ENCODE data around the gene SLC39A10. TPM values are rescaled to one million over a fixed set of nuclear protein-coding genes. Genes with fewer than 3 reads are reported as not detected.
"Not testable (repeated sequence)": the region's sequence is repeated elsewhere in the genome, so short reads cannot be mapped to it uniquely, and the experiment has no call there.

SLC39A10 gene
- total and polyA plus RNA-seq, 7 donors: 0.60 to 15.4 (median 9.6) TPM

GRCh38 chr2:195642027-195642678, 14.9 kb upstream of the SLC39A10 start:
- no peaks in the 10 kb centered on the region for H3K9me3 ChIP-seq
- no peaks in the 10 kb centered on the region for H3K36me3 ChIP-seq
- DNase-seq: no peak
- H3K27me3 ChIP-seq: no peaks in the 10 kb centered on the region
- H3K4me1 ChIP-seq: no peaks in the 10 kb centered on the region
- no peak overlapping the region for H3K27ac ChIP-seq
- WGBS, 2 donors: 51 to 83% methylated on average over 5 of the region's 5 CpGs
- no peak for TF ChIP-seq POLR2A (IDR thresholded peaks at IDR 0.05)
- TF ChIP-seq POLR2AphosphoS5 (IDR thresholded peaks at IDR 0.05): no peak
- no peak for TF ChIP-seq CTCF (IDR thresholded peaks at IDR 0.05)
- TF ChIP-seq EP300 (IDR thresholded peaks at IDR 0.05): no peak
- intact Hi-C loops (cut with DNase I): no loop called here
- no peak overlapping the region for H3K4me3 ChIP-seq

- Histone ChIP-seq H3K27ac (no peak overlapping the region), H3K36me3 (no peaks in the 10 kb centered on the region), H3K4me1 (no peaks in the 10 kb centered on the region), H3K9me3 (no peaks in the 10 kb centered on the region), H3K4me3 (no peak overlapping the region), H3K27me3 (no peaks in the 10 kb centered on the region)
- WGBS, 2 donors: 16 to 60% methylated on average over 1 of the region's 1 CpG
- DNase-seq: no peak
- TF ChIP-seq CTCF (IDR thresholded peaks at IDR 0.05) (no peak), POLR2AphosphoS5 (IDR thresholded peaks at IDR 0.05) (no peak), POLR2A (IDR thresholded peaks at IDR 0.05) (no peak), EP300 (IDR thresholded peaks at IDR 0.05) (no peak)
- intact Hi-C loops (cut with DNase I): no loop called here
Measured at GRCh38 chr2:195642679-195643068, 14.4 kb upstream of the SLC39A10 start.

DNA sequence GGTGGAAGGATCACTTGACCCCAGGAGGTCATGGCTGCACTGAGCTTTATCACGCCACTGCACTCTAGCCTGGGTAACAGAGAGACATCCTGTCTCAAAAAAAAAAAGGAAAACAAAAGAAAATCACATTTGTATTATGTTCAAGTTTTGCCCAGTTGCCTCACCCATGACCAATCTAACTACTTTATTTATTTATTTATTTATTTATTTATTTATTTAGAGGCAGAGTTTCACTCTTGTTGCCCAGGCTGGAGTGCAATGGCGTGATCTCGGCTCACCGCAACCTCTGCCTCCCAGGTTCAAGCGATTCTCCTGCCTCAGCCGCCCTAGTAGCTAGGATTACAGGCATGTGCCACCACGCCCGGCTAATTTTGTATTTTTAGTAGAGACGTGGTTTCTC, 12.3 kb upstream of the SLC39A10 start:
- H3K4me3 ChIP-seq; H3K36me3 ChIP-seq; H3K27me3 ChIP-seq; intact Hi-C loops (cut with DNase I); H3K9me3 ChIP-seq; H3K27ac ChIP-seq; DNase-seq; H3K4me1 ChIP-seq: not testable (repeated sequence)
- 95 to 96% methylated on average over 9 of the region's 9 CpGs for WGBS, 2 donors

DNA sequence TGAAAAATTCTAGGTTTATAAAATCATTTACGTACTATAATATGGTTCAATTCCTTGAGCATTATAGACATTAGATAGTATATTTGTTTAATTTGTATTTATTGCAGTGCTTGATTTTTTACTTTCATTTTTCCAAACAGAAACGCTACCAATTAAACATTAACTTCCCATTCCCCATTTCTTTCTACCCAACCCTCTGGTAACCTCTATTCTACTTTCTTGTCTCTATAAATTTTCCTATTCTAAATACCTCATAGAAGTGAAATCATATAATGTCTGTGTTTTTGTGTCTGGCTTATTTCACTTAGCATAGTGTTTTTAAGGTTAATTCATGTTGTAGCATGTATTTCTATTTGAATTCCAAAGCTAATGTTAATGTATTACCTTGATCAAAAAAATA, 11.6 kb upstream of the SLC39A10 start:
- Histone ChIP-seq H3K4me1 (no peaks in the 10 kb centered on the region), H3K27me3 (no peaks in the 10 kb centered on the region), H3K9me3 (no peaks in the 10 kb centered on the region), H3K4me3 (no peak overlapping the region), H3K27ac (no peak overlapping the region), H3K36me3 (no peaks in the 10 kb centered on the region)
- no peak for TF ChIP-seq POLR2AphosphoS5 (IDR thresholded peaks at IDR 0.05)
- 25 to 56% methylated on average over 2 of the region's 2 CpGs for whole genome bisulfite sequencing, 2 donors
- no peak for DNase-seq
- intact Hi-C loops (cut with DNase I): no loop called here

GRCh38 chr2:195646424-195646823, 10.6 kb upstream of the SLC39A10 start:
- no peak overlapping the region for H3K4me3 ChIP-seq
- intact Hi-C loops (cut with DNase I): no loop called here
- no peak overlapping the region for H3K27ac ChIP-seq
- no peaks in the 10 kb centered on the region for H3K9me3 ChIP-seq
- H3K4me1 ChIP-seq: no peaks in the 10 kb centered on the region
- no peaks in the 10 kb centered on the region for H3K27me3 ChIP-seq
- no peak for DNase-seq
- no peaks in the 10 kb centered on the region for H3K36me3 ChIP-seq
- no peak for TF ChIP-seq POLR2AphosphoS5 (IDR thresholded peaks at IDR 0.05)
- TF ChIP-seq EP300 (IDR thresholded peaks at IDR 0.05): no peak
- no peak for TF ChIP-seq POLR2A (IDR thresholded peaks at IDR 0.05)
- TF ChIP-seq CTCF (IDR thresholded peaks at IDR 0.05): no peak
- WGBS, 2 donors: 77 to 90% methylated on average over 9 of the region's 9 CpGs

DNA sequence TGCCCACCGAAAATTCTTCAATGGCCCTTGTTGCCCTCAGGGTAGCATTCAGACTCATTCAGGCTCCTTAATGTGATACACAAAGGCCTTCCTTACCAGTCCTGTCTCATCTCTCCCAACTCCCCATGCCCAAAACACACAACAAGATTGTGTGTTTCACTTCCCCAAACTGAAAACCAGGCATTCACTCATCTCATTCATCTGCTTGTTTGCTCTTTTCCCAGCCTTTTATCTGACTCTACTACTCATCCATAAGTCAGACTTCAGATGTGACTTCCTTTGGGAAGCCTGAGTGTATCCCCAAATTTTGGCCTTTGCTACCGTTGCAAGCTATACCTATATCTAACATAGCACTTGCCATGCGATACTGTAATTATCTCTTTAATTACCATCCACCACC, 9.7 kb upstream of the SLC39A10 start:
- no peak overlapping the region for H3K27ac ChIP-seq
- no peaks in the 10 kb centered on the region for H3K27me3 ChIP-seq
- intact Hi-C loops (cut with DNase I): no loop called here
- WGBS, 2 donors: 95 to 96% methylated on average over 3 of the region's 3 CpGs
- no peaks in the 10 kb centered on the region for H3K9me3 ChIP-seq
- H3K4me3 ChIP-seq: no peak overlapping the region
- no peaks in the 10 kb centered on the region for H3K36me3 ChIP-seq
- no peak for DNase-seq
- no peaks in the 10 kb centered on the region for H3K4me1 ChIP-seq
- no peak for TF ChIP-seq CTCF (IDR thresholded peaks at IDR 0.05)
- TF ChIP-seq POLR2A (IDR thresholded peaks at IDR 0.05): no peak
- TF ChIP-seq EP300 (IDR thresholded peaks at IDR 0.05): no peak
- no peak for TF ChIP-seq POLR2AphosphoS5 (IDR thresholded peaks at IDR 0.05)

DNA sequence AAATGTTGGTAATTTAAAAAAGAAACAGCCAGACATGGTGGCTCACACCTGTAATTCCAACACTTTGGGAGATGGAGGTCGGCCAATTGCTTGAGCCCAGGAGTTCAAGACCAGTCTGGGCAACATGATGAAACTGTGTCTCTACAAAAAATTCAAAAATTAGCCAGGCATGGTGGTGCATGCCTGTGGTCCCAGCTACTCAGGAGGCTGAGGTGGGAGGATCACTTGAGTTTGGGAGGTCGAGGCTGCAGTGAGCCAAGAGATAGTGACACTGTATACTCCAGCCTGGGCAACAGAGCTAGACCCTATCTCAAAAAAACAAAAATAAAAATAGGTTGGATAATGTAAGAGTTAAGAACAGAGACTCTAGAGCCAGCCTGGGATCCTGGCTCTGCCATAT, 8.7 kb upstream of the SLC39A10 start:
- intact Hi-C loops (cut with DNase I); H3K9me3 ChIP-seq: not testable (repeated sequence)

More for the DNA sequence above, 8.7 kb upstream of the SLC39A10 start:
- not testable (repeated sequence) for H3K36me3 ChIP-seq, H3K27ac ChIP-seq, H3K27me3 ChIP-seq, H3K4me1 ChIP-seq, H3K4me3 ChIP-seq, DNase-seq
- WGBS, 2 donors: 92 to 95% methylated on average over 2 of the region's 2 CpGs

Data from sigmoid colon (tissue), 7 donors.